GF-D8 (cell line): ENCODE results near the gene SUN1.

Source experiments
- DNase-seq: peaks from one replicate; lab custom pipeline; 2025; lab: John Stamatoyannopoulos, UW

SUN1 gene

GRCh38 chr7:891805-892204, 59.5 kb downstream of the SUN1 start:
- no peak for DNase-seq

DNA sequence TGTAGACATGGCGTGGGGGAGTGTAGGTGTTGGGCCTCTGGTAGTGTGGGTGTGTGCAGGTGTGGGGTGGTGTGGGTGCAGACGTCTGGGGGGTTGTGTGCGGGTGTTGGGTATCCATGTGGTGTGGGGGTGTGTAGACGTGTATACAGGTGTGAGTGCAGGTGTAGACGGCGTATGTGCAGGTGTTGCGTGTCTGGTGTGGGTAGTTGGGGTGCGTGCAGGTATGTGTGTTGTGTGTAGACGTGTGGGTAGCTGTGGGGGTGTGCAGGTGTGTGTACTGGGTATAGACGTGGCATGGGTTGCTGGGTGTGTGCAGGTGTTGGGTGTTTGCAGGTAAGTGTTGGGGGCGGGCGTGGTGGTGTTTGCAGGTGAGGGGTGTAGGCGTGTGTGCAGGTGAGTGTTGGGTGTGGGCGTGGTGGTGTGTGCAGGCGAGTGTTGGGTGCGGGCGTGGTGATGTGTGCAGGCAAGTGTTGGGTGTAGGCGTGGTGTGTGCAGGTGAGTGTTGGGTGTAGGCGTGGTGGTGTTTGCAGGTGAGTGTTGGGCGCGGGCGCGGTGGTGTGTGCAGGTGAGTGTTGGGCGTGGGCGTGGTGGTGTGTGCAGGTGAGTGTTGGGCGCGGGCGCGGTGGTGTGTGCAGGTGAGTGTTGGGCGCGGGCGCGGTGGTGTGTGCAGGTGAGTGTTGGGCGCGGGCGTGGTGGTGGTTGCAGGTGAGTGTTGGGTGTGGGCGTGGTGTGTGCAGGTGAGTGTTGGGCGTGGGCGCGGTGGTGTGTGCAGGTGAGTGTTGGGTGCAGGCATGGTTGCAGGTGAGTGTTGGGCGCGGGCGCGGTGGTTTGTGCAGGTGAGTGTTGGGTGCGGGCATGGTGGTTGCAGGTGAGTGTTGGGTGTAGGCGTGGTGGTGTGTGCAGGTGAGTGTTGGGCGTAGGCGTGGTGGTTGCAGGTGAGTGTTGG, 60.6 kb downstream of the SUN1 start:
- no peak for DNase-seq

- DNase-seq, result no peak
Measured at GRCh38 chr7:893686-894085, 61.4 kb downstream of the SUN1 start.

DNA sequence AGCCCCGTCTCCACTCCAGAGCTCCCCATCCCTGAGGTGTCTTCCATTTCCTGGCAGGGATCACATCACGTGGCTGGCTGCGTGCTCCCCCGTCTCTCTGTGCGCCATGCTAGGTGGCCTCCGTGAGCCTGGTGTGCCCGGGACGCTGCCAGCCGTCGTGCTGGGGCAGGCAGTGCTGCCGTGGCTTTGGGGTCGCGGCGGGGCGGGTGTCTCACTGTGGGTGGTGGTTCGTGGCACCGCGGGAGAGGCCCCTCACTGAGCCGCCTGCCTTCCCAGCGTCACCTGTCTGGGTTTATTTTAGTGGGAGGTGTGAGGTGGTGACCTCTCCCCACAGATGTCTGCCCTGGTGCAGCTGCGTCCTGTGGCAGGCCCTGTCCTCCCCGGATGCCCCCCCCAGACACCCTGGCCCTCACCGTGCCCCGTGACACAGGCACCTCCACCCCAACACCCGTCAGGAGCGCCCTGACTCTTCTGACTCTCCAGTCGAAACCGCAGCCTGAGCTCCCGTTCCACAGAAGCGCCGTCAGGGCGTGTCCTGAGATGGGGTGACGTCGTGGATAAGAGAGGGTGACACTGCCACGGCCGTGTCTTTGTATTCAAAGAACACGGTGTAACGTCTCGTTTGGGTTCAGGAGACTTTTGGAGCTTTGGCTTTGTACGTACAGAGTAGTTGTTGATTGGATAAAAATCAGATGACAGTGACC, 62.0 kb downstream of the SUN1 start:
- DNase-seq, result no peak

GRCh38 chr7:894927-895450, 62.7 kb downstream of the SUN1 start:
- DNase-seq, result no peak

DNA sequence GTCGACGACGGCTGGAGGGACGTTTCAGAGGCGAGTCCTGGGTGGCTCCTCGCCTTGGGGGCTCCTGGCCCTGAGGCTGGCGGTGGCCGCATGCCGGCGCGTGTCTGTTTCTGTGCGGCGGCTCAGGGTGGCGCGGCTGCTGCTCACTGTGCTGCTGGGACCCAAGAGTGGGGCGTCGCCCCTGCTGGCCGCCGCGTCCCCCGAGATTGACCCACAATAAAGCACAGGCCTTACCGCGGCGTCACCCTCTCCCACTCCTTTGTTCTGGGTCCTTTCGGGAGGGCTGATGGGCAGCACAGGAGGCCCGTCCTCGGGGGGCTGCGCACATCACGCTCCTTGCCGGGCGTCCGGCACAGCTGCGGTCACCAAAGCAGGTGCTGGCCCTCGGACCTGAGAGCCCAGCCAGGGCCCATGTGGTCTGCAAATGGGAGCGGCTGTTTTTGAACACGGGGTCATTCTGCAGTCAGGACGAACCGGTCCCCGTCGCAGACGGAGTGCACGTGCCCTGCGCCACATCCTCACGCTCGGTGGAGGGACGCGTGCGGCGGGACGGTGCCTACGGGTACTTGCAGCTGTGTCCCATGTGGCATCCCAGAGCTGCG, 63.3 kb downstream of the SUN1 start:
- DNase-seq, result no peak

- no peak for DNase-seq
Measured at GRCh38 chr7:896346-897075, 64.2 kb downstream of the SUN1 start.

GRCh38 chr7:897086-897485, 64.8 kb downstream of the SUN1 start:
- DNase-seq, result no peak

DNA sequence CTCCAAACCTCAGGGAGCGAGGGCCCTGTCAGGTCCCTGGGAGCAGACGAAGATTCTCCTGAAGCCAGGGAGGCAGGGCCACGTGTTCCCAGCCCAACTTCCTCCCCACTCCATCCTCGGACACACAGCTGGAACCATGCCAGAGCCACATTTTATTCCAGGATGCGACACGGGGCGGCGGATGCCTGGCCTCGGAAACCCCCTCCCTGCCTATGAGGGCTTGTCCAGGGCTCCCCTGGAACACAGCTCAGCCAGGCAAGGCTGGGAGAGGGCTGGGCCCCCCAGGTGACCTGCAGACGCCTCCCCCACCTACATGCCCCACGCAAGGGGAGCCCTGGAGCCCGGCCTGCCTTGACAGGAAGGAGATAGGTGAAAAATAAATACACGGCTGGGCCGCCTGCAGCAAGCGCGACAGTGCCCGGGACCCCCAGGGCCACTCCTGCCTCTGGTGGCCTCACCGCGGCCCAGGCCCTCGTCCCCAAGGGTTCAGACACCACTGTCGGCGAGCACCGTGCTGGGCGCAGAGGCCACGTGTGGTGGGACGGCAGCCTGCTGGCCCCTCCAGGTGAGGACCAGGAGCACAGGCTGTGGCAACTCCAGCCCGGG, 65.6 kb downstream of the SUN1 start:
- no peak for DNase-seq

DNA sequence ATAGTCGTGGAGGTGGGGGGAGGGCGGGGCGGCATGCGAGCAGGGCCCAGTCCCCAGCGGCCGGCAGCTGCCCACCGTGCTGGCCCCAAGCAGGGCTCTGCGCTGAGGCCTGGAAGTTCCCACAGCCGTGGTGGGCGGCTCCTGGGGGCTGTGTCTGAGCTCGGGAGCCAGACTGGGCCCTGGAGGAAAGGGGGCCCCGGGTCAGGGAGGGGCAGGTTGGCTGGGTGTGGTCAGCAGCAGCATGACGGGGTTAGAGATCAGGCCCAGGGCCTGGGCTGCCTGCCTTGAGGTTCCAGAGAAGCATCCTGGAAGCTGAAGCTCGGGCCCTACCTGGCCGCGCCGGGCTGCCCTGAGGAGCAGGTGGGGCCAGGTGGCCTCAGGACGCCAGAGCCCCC, 66.2 kb downstream of the SUN1 start:
- no peak for DNase-seq

DNA sequence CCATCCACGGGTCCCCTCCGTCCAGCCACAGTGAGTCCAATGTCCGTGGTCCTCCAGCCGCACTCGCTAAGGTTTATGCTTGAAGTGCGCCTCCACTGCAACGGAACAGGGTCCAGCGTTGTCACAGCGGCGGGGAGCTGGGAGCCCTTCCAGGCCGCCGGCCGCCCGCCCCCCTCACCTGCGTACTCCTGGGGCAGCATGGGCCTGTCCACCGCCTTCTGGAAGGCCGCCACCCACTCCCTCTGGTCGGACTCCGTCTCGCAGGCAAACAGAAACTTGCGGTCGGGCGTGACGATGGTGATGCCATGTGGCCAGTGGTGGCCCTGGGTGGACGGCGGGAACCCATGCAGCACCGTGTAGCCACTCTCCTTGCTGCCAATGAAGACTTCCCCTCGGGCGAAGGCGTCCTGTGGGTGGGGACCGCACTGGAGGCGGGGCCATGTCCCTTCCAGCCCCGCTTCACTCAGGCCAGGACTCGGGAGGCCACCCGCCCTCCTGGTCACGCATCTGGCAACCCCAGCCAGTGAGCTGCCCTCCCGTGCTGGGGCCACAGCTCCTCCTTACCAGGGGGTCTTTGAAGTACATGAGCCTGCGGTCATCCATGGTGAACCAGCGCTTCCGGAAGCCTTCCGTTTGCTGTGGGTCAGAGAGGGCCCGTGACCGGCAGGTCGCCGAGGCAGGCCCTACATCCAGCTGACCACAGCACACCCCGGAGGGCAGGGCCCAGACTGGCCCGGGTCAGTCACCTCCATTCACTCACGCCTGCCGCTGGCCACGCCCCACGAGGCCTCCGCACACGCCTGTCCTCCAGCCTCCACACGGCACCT, 66.8 kb downstream of the SUN1 start:
- DNase-seq, result no peak

- DNase-seq, result no peak
Measured at GRCh38 chr7:899806-900205, 67.5 kb downstream of the SUN1 start.

GRCh38 chr7:900331-901040, 68.2 kb downstream of the SUN1 start:
- DNase-seq, result no peak

DNA sequence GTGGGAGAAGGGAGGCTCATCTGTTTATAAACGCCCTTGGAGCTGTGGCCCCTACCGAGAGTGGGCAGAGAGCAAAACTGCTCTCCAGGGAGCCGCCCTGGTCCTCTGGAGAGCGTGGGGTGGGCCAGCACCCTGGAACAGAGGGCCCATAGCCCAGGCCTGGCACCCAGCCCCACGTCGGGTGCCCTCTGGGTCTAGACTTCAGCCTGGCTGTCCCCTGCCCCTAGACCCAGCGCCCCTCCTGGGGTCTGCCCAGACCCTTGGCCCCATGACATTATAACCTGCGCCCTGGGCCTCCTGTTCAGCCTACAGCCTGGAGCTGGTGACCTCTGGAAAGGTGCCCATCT, 68.7 kb downstream of the SUN1 start:
- no peak for DNase-seq

GRCh38 chr7:901388-902154, 69.3 kb downstream of the SUN1 start:
- no peak for DNase-seq

DNA sequence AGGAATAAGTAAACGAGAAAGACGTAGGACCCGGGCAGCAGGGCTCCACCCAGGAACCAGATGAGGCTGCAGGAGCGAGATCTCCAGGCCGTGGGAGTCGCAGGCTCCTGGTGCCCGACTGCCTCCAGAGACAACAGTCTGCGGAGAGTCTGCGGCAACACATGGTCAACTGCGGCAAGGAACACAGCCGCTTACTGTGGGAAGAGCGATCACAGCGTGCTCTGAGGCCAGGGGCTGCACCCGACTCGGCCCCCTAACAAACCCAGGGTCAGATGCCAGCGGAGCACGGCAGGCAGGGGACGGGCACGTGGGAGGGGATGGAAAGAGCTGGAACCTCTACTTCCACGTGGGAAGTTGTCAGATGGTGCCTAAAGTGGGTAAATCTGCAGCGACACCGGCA, 70.7 kb downstream of the SUN1 start:
- DNase-seq, result no peak

DNA sequence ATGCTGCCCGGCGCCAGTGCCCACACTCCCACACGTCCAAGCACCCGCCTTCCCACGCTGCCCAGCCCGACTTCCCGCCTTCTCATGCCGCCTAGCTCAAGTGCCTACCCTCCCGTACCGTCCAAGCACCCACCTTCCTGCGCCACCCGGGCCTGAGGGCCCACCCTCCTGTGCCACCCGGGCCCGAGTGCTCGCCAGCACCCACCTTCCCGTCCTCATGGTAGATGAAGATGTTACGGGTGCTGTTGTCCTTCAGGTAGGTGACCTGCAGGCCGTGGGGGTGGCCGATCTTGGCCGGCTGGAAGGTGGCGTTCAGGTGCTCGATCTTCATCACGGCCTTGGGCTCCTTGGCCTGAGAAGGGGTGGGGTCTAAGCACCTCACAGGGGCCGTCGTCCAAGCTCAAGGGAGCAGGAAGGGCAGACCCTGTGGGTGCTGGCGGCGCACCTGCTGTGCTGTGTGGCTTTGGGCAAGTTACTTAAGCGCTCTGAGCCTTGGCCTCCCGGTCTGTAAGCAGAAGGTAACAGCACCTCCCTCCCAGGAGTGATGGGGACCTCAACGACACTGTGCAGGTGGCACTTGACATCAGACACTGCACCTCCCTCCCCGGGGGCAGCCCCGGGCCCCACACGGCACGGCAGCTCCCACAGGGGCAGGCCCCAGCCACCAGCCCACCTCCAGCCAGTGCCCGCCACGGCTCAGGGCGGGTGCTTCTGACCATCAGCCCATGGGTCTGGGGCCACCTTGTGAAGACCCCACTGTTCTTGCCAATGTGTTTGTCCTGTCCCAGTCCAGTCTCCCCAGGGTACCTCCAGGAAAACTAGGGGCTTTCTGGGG, 71.9 kb downstream of the SUN1 start:
- no peak for DNase-seq

DNA sequence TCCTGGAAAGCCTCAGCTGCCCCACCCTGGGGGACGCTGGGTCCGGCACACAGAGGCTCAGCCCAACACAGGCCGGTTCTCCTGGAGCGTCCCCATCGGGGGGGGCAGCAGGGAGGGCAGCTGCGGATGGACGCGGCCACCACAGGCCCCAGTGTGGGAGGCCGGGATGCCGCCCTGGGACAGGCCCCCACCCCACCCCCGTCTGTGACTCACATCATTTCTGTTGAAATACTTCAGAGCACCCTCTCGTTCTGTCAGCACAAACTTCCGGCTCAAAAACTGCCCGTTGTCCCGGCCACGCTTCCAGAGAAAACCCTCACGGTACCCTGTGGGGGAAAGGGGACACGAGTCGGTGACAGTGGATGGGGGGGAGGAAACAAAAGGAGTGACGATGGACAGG, 72.6 kb downstream of the SUN1 start:
- no peak for DNase-seq

DNA sequence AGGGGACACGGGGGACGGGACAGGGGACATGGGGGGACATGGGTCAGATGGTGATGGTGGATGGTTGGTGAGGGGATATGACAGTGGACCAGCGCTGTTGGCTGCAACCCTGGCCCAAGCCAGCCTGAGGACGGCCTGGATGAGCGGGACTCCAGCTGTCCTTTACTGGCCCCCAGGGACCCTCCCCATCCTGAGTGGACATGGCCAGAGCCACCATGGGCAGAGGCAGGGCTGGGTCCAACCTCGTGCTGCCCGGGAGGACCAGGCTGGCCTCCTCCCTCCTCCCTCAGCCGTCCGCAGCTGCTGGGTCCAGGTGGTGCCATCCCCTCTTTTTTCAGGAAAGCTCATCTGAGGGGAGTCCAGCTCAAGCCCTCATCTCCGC, 74.5 kb downstream of the SUN1 start:
- no peak for DNase-seq
